ENCODE measurements around the gene FER1L5.

The FER1L5 gene

DNA sequence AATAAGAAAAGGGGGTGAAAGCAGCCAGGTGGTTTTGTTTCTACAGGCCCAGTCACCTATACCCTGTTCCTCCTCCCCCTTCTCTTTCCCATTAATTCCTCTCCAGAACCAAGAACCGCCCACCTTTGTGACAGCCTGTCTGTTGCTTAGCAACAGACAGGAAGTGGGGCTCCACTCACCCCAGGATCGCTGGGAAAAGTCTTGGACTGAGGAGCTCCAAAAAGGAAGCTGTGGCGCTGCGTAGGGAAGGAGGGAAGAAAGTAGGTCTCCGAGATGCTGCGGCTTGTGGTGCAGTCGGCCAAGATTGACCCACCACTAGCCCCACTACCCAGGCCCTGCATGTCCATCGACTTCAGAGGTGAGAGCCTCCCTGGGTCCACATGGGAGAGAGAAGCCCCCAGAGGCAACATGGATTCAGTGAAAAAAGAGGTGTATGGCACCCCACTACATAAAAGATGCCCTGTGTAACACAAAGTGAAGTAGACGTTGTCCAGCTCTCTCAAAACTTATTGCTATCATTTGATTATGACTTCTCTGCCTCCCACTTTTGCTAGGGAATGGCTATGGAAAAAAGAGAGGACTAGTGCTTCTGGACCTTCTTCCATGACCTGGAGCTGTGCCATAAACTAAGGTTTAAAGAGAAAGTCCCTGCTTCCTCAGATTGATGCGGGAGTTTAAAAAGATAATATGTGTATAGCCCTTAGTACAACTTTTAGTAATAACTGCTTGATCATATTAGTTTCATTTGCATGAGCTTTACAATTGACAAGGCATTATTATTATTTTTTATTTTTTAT lies at the start of gene FER1L5:
Gene FER1L5 (plus strand): TSS at position 201 of the 797 bp plus-strand sequence. CDS start 73 bp downstream, at position 274.
- TF ChIP-seq, protein P1, sequence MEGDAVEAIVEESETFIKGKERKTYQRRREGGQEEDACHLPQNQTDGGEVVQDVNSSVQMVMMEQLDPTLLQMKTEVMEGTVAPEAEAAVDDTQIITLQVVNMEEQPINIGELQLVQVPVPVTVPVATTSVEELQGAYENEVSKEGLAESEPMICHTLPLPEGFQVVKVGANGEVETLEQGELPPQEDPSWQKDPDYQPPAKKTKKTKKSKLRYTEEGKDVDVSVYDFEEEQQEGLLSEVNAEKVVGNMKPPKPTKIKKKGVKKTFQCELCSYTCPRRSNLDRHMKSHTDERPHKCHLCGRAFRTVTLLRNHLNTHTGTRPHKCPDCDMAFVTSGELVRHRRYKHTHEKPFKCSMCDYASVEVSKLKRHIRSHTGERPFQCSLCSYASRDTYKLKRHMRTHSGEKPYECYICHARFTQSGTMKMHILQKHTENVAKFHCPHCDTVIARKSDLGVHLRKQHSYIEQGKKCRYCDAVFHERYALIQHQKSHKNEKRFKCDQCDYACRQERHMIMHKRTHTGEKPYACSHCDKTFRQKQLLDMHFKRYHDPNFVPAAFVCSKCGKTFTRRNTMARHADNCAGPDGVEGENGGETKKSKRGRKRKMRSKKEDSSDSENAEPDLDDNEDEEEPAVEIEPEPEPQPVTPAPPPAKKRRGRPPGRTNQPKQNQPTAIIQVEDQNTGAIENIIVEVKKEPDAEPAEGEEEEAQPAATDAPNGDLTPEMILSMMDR (IDR thresholded peaks at IDR 0.05), result no peak
- H3K27ac ChIP-seq, result no peak within 1 kb of the TSS
- no peaks in the 10 kb centered on the region for H3K36me3 ChIP-seq (ENCODE audit: control insufficient read depth, insufficient read depth, low read length)
- H3K79me2 ChIP-seq, result peaks cover under 1% of the 10 kb centered on the region
- H3K4me3 ChIP-seq (ENCODE audit: low read depth, low read length), result peak within 1 kb of the TSS; percentile 2
- H2AFZ ChIP-seq, result peak within 1 kb of the TSS; percentile 42
- peaks cover 10% of the 10 kb centered on the region for H3K4me1 ChIP-seq
- H3K9me3 ChIP-seq (ENCODE audit: control insufficient read depth, low read length), result no peaks in the 10 kb centered on the region
- peak within 1 kb of the TSS; percentile 42 for H3K4me2 ChIP-seq (ENCODE audit: low read length)
- no peak within 1 kb of the TSS for H3K9ac ChIP-seq
- H3K27me3 ChIP-seq (ENCODE audit: control insufficient read depth, insufficient read depth, low read length), result no peaks in the 10 kb centered on the region

DNA sequence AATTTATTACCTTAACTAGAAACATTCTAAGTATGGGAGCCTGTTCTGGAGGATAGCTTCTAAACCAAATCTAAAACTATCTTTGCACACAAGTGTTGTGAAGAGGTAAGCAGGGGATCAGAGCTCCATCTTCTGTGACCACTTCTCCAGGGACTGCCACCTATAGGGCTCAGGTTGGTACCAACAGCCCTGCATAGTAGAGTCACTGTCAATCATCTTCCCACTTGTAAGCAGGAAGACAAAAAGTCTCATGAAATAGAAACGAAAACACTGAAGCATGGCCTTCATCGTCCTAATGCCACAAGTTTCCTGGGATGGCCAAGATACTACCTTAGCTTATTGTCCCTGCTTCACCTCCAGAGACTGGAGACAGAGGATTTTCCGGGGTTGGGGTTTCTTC lies 48.3 kb upstream of the FER1L5 start:
- no peaks in the 10 kb centered on the region for H3K9me3 ChIP-seq (ENCODE audit: control insufficient read depth, low read length)
- no peaks in the 10 kb centered on the region for H3K36me3 ChIP-seq (ENCODE audit: control insufficient read depth, insufficient read depth, low read length)
- H3K79me2 ChIP-seq, result peaks cover 3% of the 10 kb centered on the region
- TF ChIP-seq, protein P1 (IDR thresholded peaks at IDR 0.05), result no peak
- H2AFZ ChIP-seq, result no peak overlapping the region
- H3K4me3 ChIP-seq (ENCODE audit: low read depth, low read length), result no peak overlapping the region
- no peaks in the 10 kb centered on the region for H3K27me3 ChIP-seq (ENCODE audit: control insufficient read depth, insufficient read depth, low read length)
- H3K4me1 ChIP-seq, result no peaks in the 10 kb centered on the region
- no peak overlapping the region for H3K27ac ChIP-seq
- no peak overlapping the region for H3K4me2 ChIP-seq (ENCODE audit: low read length)
- H3K9ac ChIP-seq, result no peak overlapping the region

DNA sequence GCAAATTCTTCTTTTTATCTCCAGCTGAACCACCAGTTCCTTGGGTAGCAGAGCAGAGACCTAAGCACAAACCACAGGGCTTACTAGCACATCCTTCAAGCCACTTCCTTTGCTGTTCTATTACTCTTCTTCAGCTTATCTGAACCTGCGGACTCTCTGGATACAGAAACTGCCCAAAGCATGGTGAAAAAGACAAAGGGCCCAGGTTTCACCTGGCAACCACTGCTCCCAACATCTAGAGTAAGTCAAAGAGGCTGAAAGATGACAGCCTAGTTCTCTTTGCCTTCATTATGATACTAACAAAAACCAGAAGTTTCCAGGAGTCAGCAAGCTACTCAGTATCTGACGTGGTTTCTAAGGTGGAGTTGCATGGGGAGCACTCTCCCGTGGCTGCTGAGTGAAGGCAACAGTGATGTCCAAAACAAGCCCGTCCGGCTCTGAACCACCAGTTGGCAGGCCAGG lies 47.8 kb upstream of the FER1L5 start:
- TF ChIP-seq, protein P1 (IDR thresholded peaks at IDR 0.05), result no peak
- Histone ChIP-seq H3K27ac (no peak overlapping the region), H3K4me1 (no peaks in the 10 kb centered on the region), H3K9ac (no peak overlapping the region), H2AFZ (no peak overlapping the region), H3K36me3 (ENCODE audit: control insufficient read depth, insufficient read depth, low read length) (no peaks in the 10 kb centered on the region), H3K79me2 (peaks cover 3% of the 10 kb centered on the region), H3K4me3 (ENCODE audit: low read depth, low read length) (no peak overlapping the region), H3K4me2 (ENCODE audit: low read length) (no peak overlapping the region), H3K9me3 (ENCODE audit: control insufficient read depth, low read length) (no peaks in the 10 kb centered on the region), H3K27me3 (ENCODE audit: control insufficient read depth, insufficient read depth, low read length) (no peaks in the 10 kb centered on the region)

DNA sequence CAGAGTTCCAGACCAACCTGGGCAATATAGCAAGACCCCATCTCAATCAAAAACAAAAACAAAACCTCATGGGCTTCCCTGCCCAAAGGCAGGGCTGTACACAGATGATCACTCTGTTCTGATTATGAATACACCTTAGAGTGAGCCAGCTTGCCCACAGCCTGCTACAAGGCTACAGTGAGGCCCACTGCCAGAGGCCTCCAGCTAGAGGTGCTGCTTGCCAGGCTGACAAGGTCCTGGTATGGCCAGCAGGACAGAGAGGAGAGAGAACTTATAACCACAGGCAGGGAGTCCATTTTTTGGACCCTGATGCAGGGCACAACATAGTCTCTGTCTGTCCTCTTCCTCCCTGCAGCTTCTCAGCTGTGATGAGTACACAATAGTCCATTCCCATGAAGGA lies 46.0 kb upstream of the FER1L5 start:
- Histone ChIP-seq H3K9ac (no peak overlapping the region), H3K4me3 (ENCODE audit: low read depth, low read length) (no peak overlapping the region), H2AFZ (no peak overlapping the region), H3K36me3 (ENCODE audit: control insufficient read depth, insufficient read depth, low read length) (no peaks in the 10 kb centered on the region), H3K9me3 (ENCODE audit: control insufficient read depth, low read length) (no peaks in the 10 kb centered on the region), H3K4me2 (ENCODE audit: low read length) (no peak overlapping the region), H3K79me2 (peaks cover 3% of the 10 kb centered on the region), H3K27me3 (ENCODE audit: control insufficient read depth, insufficient read depth, low read length) (no peaks in the 10 kb centered on the region), H3K4me1 (no peaks in the 10 kb centered on the region), H3K27ac (no peak overlapping the region)
- TF ChIP-seq, protein P1 (IDR thresholded peaks at IDR 0.05), result no peak

DNA sequence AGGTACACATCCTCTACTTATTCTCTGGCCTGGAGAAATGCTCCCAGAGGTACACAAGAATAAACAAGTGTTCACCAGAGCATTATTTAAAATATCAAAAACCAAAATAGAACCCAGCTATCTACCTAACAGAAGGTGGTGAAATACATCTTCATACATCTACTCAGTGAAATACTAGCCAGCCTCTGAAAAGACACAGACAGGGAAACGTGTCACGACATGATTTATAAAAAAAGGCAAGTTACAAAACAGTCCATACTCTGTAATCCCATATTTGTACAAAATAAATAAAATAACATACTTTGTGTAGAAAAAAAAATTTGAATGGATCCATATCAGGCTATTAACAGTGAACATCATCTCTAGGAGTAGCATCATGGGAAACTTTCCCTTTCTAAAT lies 42.6 kb upstream of the FER1L5 start:
- Histone ChIP-seq H3K27ac (no peak overlapping the region), H3K4me2 (ENCODE audit: low read length) (no peak overlapping the region), H2AFZ (no peak overlapping the region), H3K79me2 (peaks cover 3% of the 10 kb centered on the region), H3K4me1 (no peaks in the 10 kb centered on the region), H3K4me3 (ENCODE audit: low read depth, low read length) (no peak overlapping the region), H3K36me3 (ENCODE audit: control insufficient read depth, insufficient read depth, low read length) (no peaks in the 10 kb centered on the region), H3K9ac (no peak overlapping the region), H3K27me3 (ENCODE audit: control insufficient read depth, insufficient read depth, low read length) (no peaks in the 10 kb centered on the region), H3K9me3 (ENCODE audit: control insufficient read depth, low read length) (no peaks in the 10 kb centered on the region)
- TF ChIP-seq, protein P1 (IDR thresholded peaks at IDR 0.05), result no peak

Measured in parathyroid adenoma (tissue), 2 donors.